A549 (cell line): ENCODE data around the gene CCDC7.

Experiments
- CHD2 ChIP-seq: fragments of 150-350 bp; IDR thresholded peaks from 2 replicates; pipeline ENCODE4 v1.6.1; 2014; ENCODE audit warnings: low read length; ENCODE audit not compliant: partially characterized antibody
- EP300 ChIP-seq, 2 experiments: fragments of >200 bp; sonication (Bioruptor Twin); formaldehyde crosslinking; IDR thresholded peaks; 2 replicates in 1 of 2; 3 replicates in 1 of 2; pipeline ENCODE4 v1.6.1; 2016 to 2017
- FOSB ChIP-seq: fragments of 250-450 bp; sonication (Bioruptor Pico); IDR thresholded peaks from 2 replicates; pipeline ENCODE4 v1.5.0; 2020; ENCODE audit warnings: mild to moderate bottlenecking, moderate library complexity
- GATA3 ChIP-seq: IDR thresholded peaks from 2 replicates; pipeline ENCODE4 v1.6.1; 2012; ENCODE audit warnings: borderline replicate concordance
- HDAC2 ChIP-seq: fragments of 200-600 bp; sonication (generic); IDR thresholded peaks from 2 replicates; pipeline ENCODE4 v1.6.1; 2016
- JUN ChIP-seq, 2 experiments: fragments of >200 bp; sonication (Bioruptor Twin); formaldehyde crosslinking; IDR thresholded peaks; 2 replicates in 1 of 2; 3 replicates in 1 of 2; pipeline ENCODE4 v1.6.1; 2016 to 2017
- KDM5A ChIP-seq: fragments of 200-600 bp; sonication (generic); IDR thresholded peaks from 2 replicates; pipeline ENCODE4 v1.6.1; 2016; ENCODE audit warnings: antibody characterized with exemption, mild to moderate bottlenecking
- POLR2A ChIP-seq: IDR thresholded peaks from 2 replicates; pipeline ENCODE4 v1.6.1; 2012; ENCODE audit warnings: mild to moderate bottlenecking, low read length
- TF ChIP-seq, protein P1 (sequence below): fragments of >200 bp; sonication (Bioruptor Twin); formaldehyde crosslinking; IDR thresholded peaks from 3 replicates; pipeline ENCODE4 v1.5.1; 2016
- TF ChIP-seq, protein P2 (sequence below): fragments of >200 bp; sonication (Bioruptor Twin); formaldehyde crosslinking; IDR thresholded peaks from 3 replicates; pipeline ENCODE4 v1.6.1; 2016

GRCh38 chr10:32680803-32681557, 235.0 kb downstream of the CCDC7 start:
- TF ChIP-seq, protein P1, sequence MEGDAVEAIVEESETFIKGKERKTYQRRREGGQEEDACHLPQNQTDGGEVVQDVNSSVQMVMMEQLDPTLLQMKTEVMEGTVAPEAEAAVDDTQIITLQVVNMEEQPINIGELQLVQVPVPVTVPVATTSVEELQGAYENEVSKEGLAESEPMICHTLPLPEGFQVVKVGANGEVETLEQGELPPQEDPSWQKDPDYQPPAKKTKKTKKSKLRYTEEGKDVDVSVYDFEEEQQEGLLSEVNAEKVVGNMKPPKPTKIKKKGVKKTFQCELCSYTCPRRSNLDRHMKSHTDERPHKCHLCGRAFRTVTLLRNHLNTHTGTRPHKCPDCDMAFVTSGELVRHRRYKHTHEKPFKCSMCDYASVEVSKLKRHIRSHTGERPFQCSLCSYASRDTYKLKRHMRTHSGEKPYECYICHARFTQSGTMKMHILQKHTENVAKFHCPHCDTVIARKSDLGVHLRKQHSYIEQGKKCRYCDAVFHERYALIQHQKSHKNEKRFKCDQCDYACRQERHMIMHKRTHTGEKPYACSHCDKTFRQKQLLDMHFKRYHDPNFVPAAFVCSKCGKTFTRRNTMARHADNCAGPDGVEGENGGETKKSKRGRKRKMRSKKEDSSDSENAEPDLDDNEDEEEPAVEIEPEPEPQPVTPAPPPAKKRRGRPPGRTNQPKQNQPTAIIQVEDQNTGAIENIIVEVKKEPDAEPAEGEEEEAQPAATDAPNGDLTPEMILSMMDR: no peak
- TF ChIP-seq EP300 (IDR thresholded peaks at IDR 0.05) (no peak), POLR2A (no peak), GATA3 (no peak), KDM5A (no peak), FOSB (no peak), CHD2 (no peak), JUN (IDR thresholded peaks at IDR 0.05) (no peak), HDAC2 (no peak)
- TF ChIP-seq, protein P2, sequence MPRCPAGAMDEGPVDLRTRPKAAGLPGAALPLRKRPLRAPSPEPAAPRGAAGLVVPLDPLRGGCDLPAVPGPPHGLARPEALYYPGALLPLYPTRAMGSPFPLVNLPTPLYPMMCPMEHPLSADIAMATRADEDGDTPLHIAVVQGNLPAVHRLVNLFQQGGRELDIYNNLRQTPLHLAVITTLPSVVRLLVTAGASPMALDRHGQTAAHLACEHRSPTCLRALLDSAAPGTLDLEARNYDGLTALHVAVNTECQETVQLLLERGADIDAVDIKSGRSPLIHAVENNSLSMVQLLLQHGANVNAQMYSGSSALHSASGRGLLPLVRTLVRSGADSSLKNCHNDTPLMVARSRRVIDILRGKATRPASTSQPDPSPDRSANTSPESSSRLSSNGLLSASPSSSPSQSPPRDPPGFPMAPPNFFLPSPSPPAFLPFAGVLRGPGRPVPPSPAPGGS: no peak
